GM12878 (cell line): Measurements from ENCODE around the gene ETV6. TPM values are rescaled to one million over a fixed set of nuclear protein-coding genes. Genes with fewer than 3 reads are reported as not detected.

Experiments
- ATAC-seq: fragments of 200-7000 bp; cut with Tn5 transposase; 3 replicates; pipeline ENCODE4 v1.9.1; 2020; ENCODE audit warnings: mild to moderate bottlenecking, moderate library complexity
- BruUV-seq: library from RNA; stranded (reverse); fragments of 400-500 nt; replicated peaks from 2 replicates; lab custom pipeline; 2021; lab: Mats Ljungman, UMichigan
- CTCF ChIA-PET: fragments of 300-600 bp; sonication (Branson Sonifier 250); formaldehyde crosslinking; extraction: SDS; loops from one replicate; lab custom pipeline; 2021; ENCODE audit warnings: inconsistent platforms; lab: Yijun Ruan, JAX
- POLR2A ChIA-PET: fragments of 350-600 bp; formaldehyde crosslinking; extraction: SDS; loops from one replicate; lab custom pipeline; 2021; ENCODE audit warnings: inconsistent platforms; lab: Charles Lee
- RAD21 ChIA-PET: fragments of 300-600 bp; sonication (Branson Sonifier 250); formaldehyde crosslinking; loops from one replicate; lab custom pipeline; 2023; ENCODE audit warnings: antibody characterized with exemption; ENCODE audit not compliant: unreplicated experiment; lab: Charles Lee
- SMC1A ChIA-PET: fragments of 300-600 bp; sonication (Branson Sonifier 250); formaldehyde crosslinking; loops from one replicate; lab custom pipeline; 2023; ENCODE audit not compliant: unreplicated experiment, uncharacterized antibody; lab: Charles Lee
- DNase-seq: peaks from one replicate; pipeline ENCODE4 v3.0.0-alpha.2; 2011; ENCODE audit warnings: low read depth, low spot score
- FAIRE-seq: peaks from 3 replicates; lab custom pipeline; 2011; peaks lifted over from hg19 to GRCh38; lab: Jason Lieb, UNC
- H2AFZ ChIP-seq: 2 replicates; pipeline ENCODE4 v1.6.0; 2011; ENCODE audit warnings: low read depth, low read length, control low read depth; ENCODE audit not compliant: control insufficient read depth
- H3K27ac ChIP-seq: 2 replicates; pipeline ENCODE4 v1.5.1; 2011; ENCODE audit warnings: control low read depth; ENCODE audit not compliant: control insufficient read depth, insufficient read depth
- H3K27me3 ChIP-seq, 2 experiments: replicated peaks in 1 of 2; 2 replicates each; pipeline versions ENCODE4 v1.6.0 to v1.6.1; 2011; ENCODE audit warnings: low read length in 1 of 2; ENCODE audit not compliant: control insufficient read depth in 2 of 2, insufficient read depth in 2 of 2
- H3K36me3 ChIP-seq, 2 experiments: 2 replicates each; pipeline ENCODE4 v1.5.1; 2011; ENCODE audit warnings: low read length in 1 of 2; ENCODE audit not compliant: control insufficient read depth in 2 of 2, insufficient read depth in 2 of 2
- H3K4me1 ChIP-seq: 2 replicates; pipeline ENCODE4 v1.6.1; 2011; ENCODE audit warnings: mild to moderate bottlenecking, low read length, moderate library complexity, mixed read lengths; ENCODE audit not compliant: control insufficient read depth, insufficient read depth
- H3K4me2 ChIP-seq: 2 replicates; pipeline ENCODE4 v1.6.0; 2011; ENCODE audit warnings: control low read depth; ENCODE audit not compliant: control insufficient read depth, insufficient read depth
- H3K4me3 ChIP-seq: fragments of 200-600 bp; sonication (generic); 2 replicates; pipeline ENCODE4 v1.5.1; 2016
- H3K79me2 ChIP-seq: 2 replicates; pipeline ENCODE4 v1.6.0; 2011; ENCODE audit warnings: low read length; ENCODE audit not compliant: control insufficient read depth, insufficient read depth
- H3K9ac ChIP-seq: 2 replicates; pipeline ENCODE4 v1.8.0; 2011; ENCODE audit warnings: low read length, control low read depth, mixed read lengths; ENCODE audit not compliant: control insufficient read depth, insufficient read depth
- H3K9me3 ChIP-seq: replicated peaks from 3 replicates; pipeline ENCODE4 v1.5.1; 2011; ENCODE audit warnings: mild to moderate bottlenecking, low read length; ENCODE audit not compliant: control insufficient read depth, insufficient read depth
- H4K20me1 ChIP-seq: 2 replicates; pipeline ENCODE4 v1.6.0; 2011; ENCODE audit not compliant: control insufficient read depth, insufficient read depth
- ATF2 ChIP-seq: IDR thresholded peaks from 2 replicates; pipeline ENCODE4 v1.6.1; 2012; ENCODE audit warnings: low read length, inconsistent platforms
- CREB1 ChIP-seq: IDR thresholded peaks from 2 replicates; pipeline ENCODE4 v1.6.1; 2012; ENCODE audit warnings: low read depth, mild to moderate bottlenecking, inconsistent platforms
- EP300 ChIP-seq, 2 experiments: fragments of 150-350 bp in 1 of 2; IDR thresholded peaks; 2 replicates each; pipeline ENCODE4 v1.6.1; 2011 to 2012; ENCODE audit warnings: low read depth in 2 of 2, low read length in 2 of 2, borderline replicate concordance in 1 of 2, improper control_type of control experiment in 1 of 2, inconsistent platforms in 1 of 2; ENCODE audit not compliant: control insufficient read depth in 1 of 2
- ESRRA ChIP-seq: IDR thresholded peaks from 2 replicates; pipeline ENCODE4 v1.6.1; 2012; ENCODE audit warnings: mild to moderate bottlenecking, low read length, improper control_type of control experiment
- JUNB ChIP-seq: IDR thresholded peaks from 2 replicates; pipeline ENCODE4 v1.6.1; 2016; ENCODE audit warnings: antibody characterized with exemption, mild to moderate bottlenecking
- KLF5 ChIP-seq: fragments of 450-650 bp; IDR thresholded peaks from 2 replicates; pipeline ENCODE4 v1.6.1; 2014; ENCODE audit warnings: mild to moderate bottlenecking; ENCODE audit not compliant: partially characterized antibody
- MEF2A ChIP-seq: IDR thresholded peaks from 2 replicates; pipeline ENCODE4 v1.6.1; 2011; ENCODE audit warnings: low read depth, mild to moderate bottlenecking, low read length, moderate library complexity; ENCODE audit not compliant: insufficient read depth
- MEF2B ChIP-seq: fragments of 450-650 bp; IDR thresholded peaks from 2 replicates; pipeline ENCODE4 v1.6.1; 2018; ENCODE audit warnings: mild to moderate bottlenecking, moderate library complexity; ENCODE audit not compliant: partially characterized antibody, poor library complexity, severe bottlenecking
- PAX8 ChIP-seq: fragments of 450-650 bp; IDR thresholded peaks from 2 replicates; pipeline ENCODE4 v1.6.1; 2017; ENCODE audit warnings: mild to moderate bottlenecking, moderate library complexity
- RB1 ChIP-seq: fragments of 450-650 bp; formaldehyde crosslinking; IDR thresholded peaks from 2 replicates; pipeline ENCODE4 v1.6.1; 2017; ENCODE audit warnings: mild to moderate bottlenecking, borderline replicate concordance
- RELB ChIP-seq: fragments of 450-650 bp; IDR thresholded peaks from 2 replicates; pipeline ENCODE4 v1.6.1; 2017; ENCODE audit warnings: low read depth, mild to moderate bottlenecking, moderate library complexity
- SRF ChIP-seq, 2 experiments: IDR thresholded peaks; 2 replicates each; pipeline ENCODE4 v1.6.1; 2011; ENCODE audit warnings: low read depth in 2 of 2, low read length in 2 of 2, mild to moderate bottlenecking in 1 of 2, moderate library complexity in 1 of 2
- SUZ12 ChIP-seq: fragments of 200-600 bp; sonication (generic); IDR thresholded peaks from one replicate; pipeline ENCODE4 v1.6.1; 2018; ENCODE audit warnings: antibody characterized with exemption, mild to moderate bottlenecking; ENCODE audit not compliant: unreplicated experiment
- YBX1 ChIP-seq: fragments of 450-650 bp; IDR thresholded peaks from 2 replicates; pipeline ENCODE4 v1.6.1; 2016; ENCODE audit warnings: antibody characterized with exemption
- ZNF274 ChIP-seq: IDR thresholded peaks from one replicate; pipeline ENCODE4 v1.8.0; 2011; ENCODE audit not compliant: insufficient read length, insufficient read depth
- WGBS: methylation state at CpG from one replicate; pipeline ENCODE4 v1.1.6; 2016; ENCODE audit warnings: low lambda C conversion rate; ENCODE audit not compliant: insufficient replicate concordance, insufficient coverage; ENCODE audit errors: missing lambda C conversion rate; 5-methylcytosine and 5-hydroxymethylcytosine counted together
- in situ Hi-C: fragments of 300-500 bp; cut with MboI; formaldehyde crosslinking; loops from 9 replicates; pipeline ENCODE4 v1.14.3; 2018; ENCODE audit warnings: mixed read lengths
- intact Hi-C: fragments of 100-400 bp; cut with micrococcal nuclease; formaldehyde crosslinking; loops from one replicate; pipeline ENCODE4 v1.14.2; 2022; ENCODE audit not compliant: unreplicated experiment
- polyA plus RNA-seq, 11 experiments: library from polyadenylated mRNA; depleted of rRNA in 4 of 11; unstranded in 6 of 11; stranded (reverse) in 5 of 11; fragments of >200 nt; fragmentation: Nextera tagmentation in 4 of 11; fragmentation: Illumina TruSeq in 1 of 11; extraction: Ambion mirVana in 4 of 11; extraction: Trizol in 1 of 11; gene quantifications; 1 replicate in 1 of 11; 2 replicates in 10 of 11; pipeline versions ENCODE4 v1.2.1 to v1.2.3, GENCODE V29; 2011 to 2016; ENCODE audit warnings: inconsistent platforms in 2 of 11, missing spikeins in 2 of 11, low read depth in 1 of 11
- total RNA-seq, 4 experiments: library from RNA; depleted of rRNA in 3 of 4; stranded (reverse); fragments of >200 nt in 3 of 4; fragmentation: Illumina TruSeq in 1 of 4; extraction: Trizol in 1 of 4; gene quantifications; 2 replicates each; pipeline versions ENCODE4 v1.2.1 to v1.2.3, GENCODE V29; 2013 to 2021

The ETV6 gene
- total and polyA plus RNA-seq, 10 of the 15 experiments (the other 5 are each of a cell fraction or from before 2014, with no cell fraction given): 6.6 to 74.8 (median 24.6) TPM

- peaks cover 88% of the 10 kb centered on the region for H3K79me2 ChIP-seq
- no peak overlapping the region for H3K27ac ChIP-seq
- H3K4me1 ChIP-seq: peaks cover 2% of the 10 kb centered on the region; the same call in 1 of the 2 replicates
- H3K4me2 ChIP-seq: no peak overlapping the region
- RAD21 ChIA-PET: no interaction called here
- no peak for TF ChIP-seq JUNB
- no peak for TF ChIP-seq SUZ12
- no peak for TF ChIP-seq RELB
- no peak for TF ChIP-seq ESRRA
- no peak overlapping the region for H2AFZ ChIP-seq
- SMC1A ChIA-PET: no interaction called here
- peaks cover 17% of the 10 kb centered on the region; the same call in 2 of the 3 replicates for H3K9me3 ChIP-seq
- POLR2A ChIA-PET: no interaction called here
- in situ Hi-C loops (no loop called here), intact Hi-C loops (no loop called here)
- DNase-seq (no peak), FAIRE-seq (no peak), ATAC-seq (no peak)
- H4K20me1 ChIP-seq: peaks cover 8% of the 10 kb centered on the region; the same call in 1 of the 2 replicates
- BruUV-seq: no TSS peak
- no peaks in the 10 kb centered on the region for H3K27me3 ChIP-seq
- H3K36me3 ChIP-seq: peaks cover 10 to 27% of the 10 kb centered on the region in 2 experiments
- CTCF ChIA-PET: no interaction called here
- H3K9ac ChIP-seq: no peak overlapping the region
- no peak overlapping the region for H3K4me3 ChIP-seq
These were observed 44.1 kb downstream of the ETV6 start for GRCh38 chr12:11693601-11694000.

GRCh38 chr12:11694528-11694927 lies 45.1 kb downstream of the ETV6 start:
- Histone ChIP-seq H3K27me3 (no peaks in the 10 kb centered on the region), H3K4me2 (no peak overlapping the region), H4K20me1 (peaks cover 8% of the 10 kb centered on the region; the same call in 1 of the 2 replicates), H3K27ac (no peak overlapping the region), H3K4me1 (peaks cover 2% of the 10 kb centered on the region; the same call in 1 of the 2 replicates), H2AFZ (no peak overlapping the region), H3K79me2 (peaks cover 88% of the 10 kb centered on the region), H3K4me3 (no peak overlapping the region), H3K9me3 (peaks cover 17% of the 10 kb centered on the region; the same call in 2 of the 3 replicates), H3K36me3 (peaks cover 10 to 27% of the 10 kb centered on the region in 2 experiments), H3K9ac (no peak overlapping the region)
- in situ Hi-C loops (no loop called here), intact Hi-C loops (no loop called here)
- DNase-seq (no peak), FAIRE-seq (no peak), ATAC-seq (no peak)
- no TSS peak for BruUV-seq
- SMC1A ChIA-PET: interaction anchor here (0.8 kb wide), 1 partner anchor 115 kb away, joined by 3 read pairs; no protein-coding TSS in a partner anchor
- 66% methylated on average over 5 of the region's 5 CpGs for WGBS
- CTCF ChIA-PET: no interaction called here
- POLR2A ChIA-PET: no interaction called here
- RAD21 ChIA-PET: no interaction called here
- TF ChIP-seq CREB1 (no peak), MEF2A (no peak), MEF2B (no peak), KLF5 (no peak), SRF (IDR thresholded peaks at IDR 0.05; ENCODE audit: low read depth in 2 of 2, low read length in 2 of 2) (no peak), JUNB (no peak), RB1 (no peak), ATF2 (no peak), PAX8 (no peak), EP300 (IDR thresholded peaks at IDR 0.05; ENCODE audit: borderline replicate concordance in 1 of 2, control insufficient read depth in 1 of 2, low read depth in 2 of 2, low read length in 2 of 2) (no peak), YBX1 (no peak), ZNF274 (no peak)
